ENCODE data around the gene TENT4A. TPM values are rescaled to one million over a fixed set of nuclear protein-coding genes. Genes with fewer than 3 reads are reported as not detected.
A peak's percentile ranks its signal among the peaks of the same experiment; 100 is the strongest.

Gene TENT4A
- total RNA-seq, 1 donor from 2014 or later, result 41.2 TPM

DNA sequence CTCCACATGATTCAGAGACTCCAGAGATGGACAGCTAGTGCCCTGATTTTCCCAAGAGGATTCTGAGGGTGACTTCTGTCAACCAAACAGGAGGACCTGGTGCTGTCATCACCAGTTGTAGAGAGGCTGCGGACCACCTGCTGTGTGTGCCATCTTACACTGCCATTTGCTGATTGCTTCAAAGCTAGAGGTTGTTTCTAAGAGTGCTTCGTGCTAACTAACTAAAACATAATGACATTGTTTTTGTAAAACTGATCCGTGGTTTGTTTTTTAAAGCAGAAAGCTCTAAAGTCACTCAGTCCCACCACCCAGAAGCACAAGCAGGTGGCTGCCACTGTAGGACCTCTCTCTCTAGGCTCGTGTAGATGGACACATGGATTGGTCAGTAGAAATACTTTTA is 12.2 kb downstream of the TENT4A start:
- Mint-ChIP-seq H3K27me3 (ENCODE audit: low read depth) (no peaks in the 10 kb centered on the region), H3K4me1 (peaks cover 61% of the 10 kb centered on the region), H3K4me3 (no peak overlapping the region), H3K36me3 (ENCODE audit: low read depth) (no peaks in the 10 kb centered on the region), H3K9me3 (no peaks in the 10 kb centered on the region), H3K27ac (ENCODE audit: unreplicated experiment) (no peak overlapping the region)
- TF ChIP-seq, protein P1, sequence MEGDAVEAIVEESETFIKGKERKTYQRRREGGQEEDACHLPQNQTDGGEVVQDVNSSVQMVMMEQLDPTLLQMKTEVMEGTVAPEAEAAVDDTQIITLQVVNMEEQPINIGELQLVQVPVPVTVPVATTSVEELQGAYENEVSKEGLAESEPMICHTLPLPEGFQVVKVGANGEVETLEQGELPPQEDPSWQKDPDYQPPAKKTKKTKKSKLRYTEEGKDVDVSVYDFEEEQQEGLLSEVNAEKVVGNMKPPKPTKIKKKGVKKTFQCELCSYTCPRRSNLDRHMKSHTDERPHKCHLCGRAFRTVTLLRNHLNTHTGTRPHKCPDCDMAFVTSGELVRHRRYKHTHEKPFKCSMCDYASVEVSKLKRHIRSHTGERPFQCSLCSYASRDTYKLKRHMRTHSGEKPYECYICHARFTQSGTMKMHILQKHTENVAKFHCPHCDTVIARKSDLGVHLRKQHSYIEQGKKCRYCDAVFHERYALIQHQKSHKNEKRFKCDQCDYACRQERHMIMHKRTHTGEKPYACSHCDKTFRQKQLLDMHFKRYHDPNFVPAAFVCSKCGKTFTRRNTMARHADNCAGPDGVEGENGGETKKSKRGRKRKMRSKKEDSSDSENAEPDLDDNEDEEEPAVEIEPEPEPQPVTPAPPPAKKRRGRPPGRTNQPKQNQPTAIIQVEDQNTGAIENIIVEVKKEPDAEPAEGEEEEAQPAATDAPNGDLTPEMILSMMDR (conservative IDR thresholded peaks at IDR 0.05), result no peak
- DNase-seq (ENCODE audit: low read depth, low spot score), result no peak

DNA sequence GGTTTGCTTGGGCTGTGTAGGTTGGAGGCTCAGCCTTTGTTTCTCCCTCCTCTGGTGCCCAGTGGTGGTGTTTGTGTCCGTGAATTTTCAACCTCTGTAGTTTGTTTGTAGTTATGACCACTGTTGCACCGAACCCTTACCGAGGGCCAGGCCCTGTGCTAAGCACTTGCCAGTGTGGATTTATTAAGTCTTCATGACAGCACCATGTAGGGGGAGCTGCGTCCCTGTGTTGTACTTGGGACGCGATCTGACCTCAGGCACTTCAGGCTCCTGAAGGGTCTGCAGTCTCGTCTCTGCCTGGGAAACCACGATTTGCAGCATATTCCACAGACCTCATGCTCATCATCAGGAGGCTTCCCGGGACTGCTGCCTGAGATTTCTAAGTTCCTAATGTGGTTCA is 12.8 kb downstream of the TENT4A start:
- no peak for DNase-seq (ENCODE audit: low read depth, low spot score)
- H3K36me3 Mint-ChIP-seq (ENCODE audit: low read depth), result no peaks in the 10 kb centered on the region
- H3K4me3 Mint-ChIP-seq, result no peak overlapping the region
- no peaks in the 10 kb centered on the region for H3K9me3 Mint-ChIP-seq
- H3K27me3 Mint-ChIP-seq (ENCODE audit: low read depth), result no peaks in the 10 kb centered on the region
- H3K27ac Mint-ChIP-seq (ENCODE audit: unreplicated experiment), result no peak overlapping the region
- H3K4me1 Mint-ChIP-seq, result peaks cover 60% of the 10 kb centered on the region
- TF ChIP-seq, protein P1 (conservative IDR thresholded peaks at IDR 0.05), result no peak

DNA sequence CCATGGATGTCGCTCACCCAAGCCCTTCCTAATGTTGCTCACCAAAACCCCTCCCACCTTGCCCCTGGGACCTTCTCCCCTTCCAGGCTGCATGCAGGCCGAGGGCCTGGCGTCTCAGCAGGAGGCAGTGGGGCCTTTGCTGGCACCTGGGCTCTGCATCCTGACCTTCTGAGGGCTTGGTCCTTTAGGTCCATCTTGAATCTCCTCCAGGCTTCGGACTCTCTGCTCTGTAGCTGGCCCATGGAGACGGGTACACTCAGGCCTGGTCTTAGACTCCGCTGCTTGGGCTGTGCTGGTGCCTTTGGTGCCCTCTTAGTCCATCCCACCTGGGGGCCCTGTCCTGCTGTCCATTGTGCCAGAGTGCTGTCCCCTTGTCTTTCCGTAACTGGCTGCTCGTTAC is 14.0 kb downstream of the TENT4A start:
- H3K9me3 Mint-ChIP-seq, result no peaks in the 10 kb centered on the region
- no peak overlapping the region for H3K4me3 Mint-ChIP-seq
- H3K4me1 Mint-ChIP-seq, result peaks cover 64% of the 10 kb centered on the region
- no peaks in the 10 kb centered on the region for H3K27me3 Mint-ChIP-seq (ENCODE audit: low read depth)
- no peaks in the 10 kb centered on the region for H3K36me3 Mint-ChIP-seq (ENCODE audit: low read depth)
- TF ChIP-seq, protein P1 (conservative IDR thresholded peaks at IDR 0.05), result no peak
- H3K27ac Mint-ChIP-seq (ENCODE audit: unreplicated experiment), result peak overlapping the region; percentile 76
- DNase-seq (ENCODE audit: low read depth, low spot score), result no peak

DNA sequence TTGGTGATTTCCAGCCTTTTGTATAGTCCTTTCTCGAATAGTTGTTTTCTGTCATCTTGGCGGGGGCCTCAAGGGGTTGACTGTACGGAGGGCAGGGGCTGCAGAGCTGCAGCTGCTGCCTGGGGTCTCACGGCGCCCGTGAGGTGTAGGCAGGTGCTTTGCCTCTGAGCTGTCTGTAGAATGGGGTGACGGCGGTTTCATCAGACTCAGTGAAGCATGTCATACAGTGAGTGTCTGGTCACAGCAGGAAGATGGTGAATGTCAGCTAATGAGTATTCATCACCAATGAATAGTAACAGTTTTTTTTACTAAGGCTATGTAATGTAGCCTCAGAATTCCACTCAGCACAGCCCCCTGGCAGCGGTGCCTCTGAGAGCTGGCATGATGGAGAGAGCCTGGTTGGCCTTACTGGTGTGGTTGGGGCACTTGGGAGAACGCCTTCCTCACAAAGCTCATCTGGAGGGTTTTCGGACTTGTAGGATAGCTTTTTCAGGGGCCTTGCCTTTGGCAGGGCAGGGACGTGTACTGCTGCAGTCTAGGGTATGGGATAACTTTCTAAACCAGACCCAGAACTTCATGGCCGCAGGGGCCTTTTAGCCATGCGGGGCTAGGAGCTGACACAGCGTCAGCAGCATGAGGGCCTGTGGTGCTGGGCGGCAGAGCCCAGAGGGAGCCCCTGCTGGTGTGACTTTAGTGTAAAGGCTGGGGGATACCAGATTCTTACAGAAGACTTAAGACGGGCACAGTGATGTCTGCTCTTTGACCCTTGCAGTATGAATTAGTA is 15.0 kb downstream of the TENT4A start:
- DNase-seq (ENCODE audit: low read depth, low spot score), result no peak
- TF ChIP-seq, protein P1 (conservative IDR thresholded peaks at IDR 0.05), result no peak
- Mint-ChIP-seq H3K4me1 (peaks cover 66% of the 10 kb centered on the region), H3K27ac (ENCODE audit: unreplicated experiment) (peak overlapping the region; percentile 82), H3K36me3 (ENCODE audit: low read depth) (no peaks in the 10 kb centered on the region), H3K27me3 (ENCODE audit: low read depth) (no peaks in the 10 kb centered on the region), H3K4me3 (no peak overlapping the region), H3K9me3 (no peaks in the 10 kb centered on the region)

DNA sequence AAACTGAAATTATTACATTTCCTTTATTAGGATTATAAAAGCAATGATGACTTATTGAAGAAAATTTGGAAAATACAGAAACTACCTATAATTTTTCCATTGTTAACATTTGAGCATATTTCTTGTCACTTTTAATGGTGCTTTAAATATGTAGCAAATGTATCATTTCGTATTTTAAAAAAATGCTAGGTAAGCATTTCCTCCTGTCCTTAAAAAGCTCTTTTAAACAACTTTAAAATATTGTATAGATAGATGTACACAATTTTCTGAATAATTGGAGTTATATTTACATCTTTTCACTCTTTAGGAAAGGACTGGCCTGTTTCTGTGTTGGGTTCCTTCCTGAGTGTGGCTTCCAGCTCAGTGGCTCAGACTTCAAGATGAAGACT is 15.6 kb downstream of the TENT4A start:
- no peaks in the 10 kb centered on the region for H3K9me3 Mint-ChIP-seq
- no peak overlapping the region for H3K4me3 Mint-ChIP-seq
- H3K36me3 Mint-ChIP-seq (ENCODE audit: low read depth), result no peaks in the 10 kb centered on the region
- no peak for DNase-seq (ENCODE audit: low read depth, low spot score)
- H3K27me3 Mint-ChIP-seq (ENCODE audit: low read depth), result no peaks in the 10 kb centered on the region
- peaks cover 69% of the 10 kb centered on the region for H3K4me1 Mint-ChIP-seq
- TF ChIP-seq, protein P1 (conservative IDR thresholded peaks at IDR 0.05), result no peak
- no peak overlapping the region for H3K27ac Mint-ChIP-seq (ENCODE audit: unreplicated experiment)

All from neural crest cell (in vitro differentiated cells).